MM.1S (cell line): ENCODE results near the gene SYT1.

Experiments
- CTCF ChIP-seq: fragments of 300-600 bp; sonication (generic); IDR thresholded peaks from 2 replicates; pipeline ENCODE4 v1.5.1; 2016; ENCODE audit warnings: antibody characterized with exemption, low read length, mixed read lengths
- EZH2phosphoT487 ChIP-seq: fragments of 300-600 bp; sonication (generic); IDR thresholded peaks from 2 replicates; pipeline ENCODE4 v1.6.1; 2018; ENCODE audit warnings: antibody characterized with exemption, low read length

GRCh38 chr12:78916845-78917480, 52.4 kb downstream of the SYT1 start:
- TF ChIP-seq EZH2phosphoT487 (no peak), CTCF (no peak)
